Naive thymus-derived CD4-positive, alpha-beta T cell (primary cell): ENCODE data around the gene PADI3. TPM values are rescaled to one million over a fixed set of nuclear protein-coding genes. Genes with fewer than 3 reads are reported as not detected.
"Not testable (repeated sequence)": the region's sequence is repeated elsewhere in the genome, so short reads cannot be mapped to it uniquely, and the experiment has no call there.

Source experiments
- ATAC-seq: fragments of 150-1000 bp; cut with Tn5 transposase; 2 replicates; pipeline ENCODE4 v1.10.0; 2021; ENCODE audit warnings: mild to moderate bottlenecking, moderate library complexity
- CTCF ChIA-PET: fragments of 350-600 bp; sonication (Branson Sonifier 250); formaldehyde crosslinking; loops from one replicate; lab custom pipeline; 2021; ENCODE audit warnings: antibody characterized with exemption; lab: Charles Lee
- POLR2A ChIA-PET: fragments of 350-600 bp; sonication (Branson Sonifier 250); formaldehyde crosslinking; loops from one replicate; lab custom pipeline; 2021; ENCODE audit warnings: antibody characterized with exemption, inconsistent platforms; lab: Charles Lee
- DNase-seq, 9 donors: peaks; one replicate each; pipeline versions ENCODE4 v3.0.0 to v3.0.0-alpha.2; 2020 to 2022; ENCODE audit warnings: mixed read lengths in 1 of 9
- H3K27ac ChIP-seq: one replicate; pipeline ENCODE4 v1.7.0; 2013; ENCODE audit warnings: mild to moderate bottlenecking, low read depth, low read length, moderate library complexity
- H3K27me3 ChIP-seq, 2 donors: one replicate each; pipeline ENCODE4 v1.7.0; 2013; ENCODE audit warnings: low read length in 2 of 2, mild to moderate bottlenecking in 2 of 2, moderate library complexity in 2 of 2; ENCODE audit not compliant: control insufficient read depth in 2 of 2, insufficient read depth in 2 of 2
- H3K36me3 ChIP-seq, 3 experiments: 1 replicate in 2 of 3; 2 replicates in 1 of 3; pipeline ENCODE4 v1.7.0; 2013; ENCODE audit warnings: low read length in 3 of 3, mild to moderate bottlenecking in 3 of 3, moderate library complexity in 1 of 3; ENCODE audit not compliant: insufficient read depth in 3 of 3, control insufficient read depth in 2 of 3
- H3K4me1 ChIP-seq, 2 donors: one replicate each; pipeline ENCODE4 v1.7.0; 2013; ENCODE audit warnings: low read length in 2 of 2, mild to moderate bottlenecking in 2 of 2, moderate library complexity in 1 of 2; ENCODE audit not compliant: control insufficient read depth in 2 of 2, insufficient read depth in 2 of 2
- H3K4me3 ChIP-seq: 2 replicates; pipeline ENCODE4 v1.7.0; 2013; ENCODE audit warnings: mild to moderate bottlenecking, low read length
- H3K9me3 ChIP-seq, 3 experiments: 1 replicate in 2 of 3; 2 replicates in 1 of 3; pipeline ENCODE4 v1.7.0; 2013; ENCODE audit warnings: low read length in 3 of 3; ENCODE audit not compliant: control insufficient read depth in 2 of 3
- H3K27ac Mint-ChIP-seq, 9 donors: one replicate each; pipeline ENCODE4 v1.8.0; 2020 to 2022; ENCODE audit warnings: mixed read lengths in 9 of 9, mild to moderate bottlenecking in 8 of 9, moderate library complexity in 5 of 9, inconsistent platforms in 2 of 9
- H3K27me3 Mint-ChIP-seq, 5 donors: one replicate each; pipeline ENCODE4 v1.8.0; 2021 to 2022; ENCODE audit warnings: mixed read lengths in 5 of 5, mild to moderate bottlenecking in 1 of 5
- H3K36me3 Mint-ChIP-seq, 5 donors: one replicate each; pipeline ENCODE4 v1.8.0; 2020 to 2022; ENCODE audit warnings: mixed read lengths in 5 of 5, mild to moderate bottlenecking in 3 of 5, inconsistent platforms in 1 of 5
- H3K4me1 Mint-ChIP-seq, 7 donors: one replicate each; pipeline ENCODE4 v1.8.0; 2020 to 2022; ENCODE audit warnings: mixed read lengths in 7 of 7, mild to moderate bottlenecking in 3 of 7, inconsistent platforms in 1 of 7
- H3K4me3 Mint-ChIP-seq, 10 donors: one replicate each; pipeline ENCODE4 v1.8.0; 2020 to 2022; ENCODE audit warnings: mild to moderate bottlenecking in 10 of 10, mixed read lengths in 10 of 10, moderate library complexity in 6 of 10, inconsistent platforms in 2 of 10
- H3K9me3 Mint-ChIP-seq, 11 donors: one replicate each; pipeline ENCODE4 v1.8.0; 2020 to 2022; ENCODE audit warnings: mixed read lengths in 11 of 11, mild to moderate bottlenecking in 4 of 11, inconsistent platforms in 1 of 11, moderate library complexity in 1 of 11
- intact Hi-C, 2 donors: fragments of 100-400 bp; cut with micrococcal nuclease; formaldehyde crosslinking; loops; one replicate each; pipeline ENCODE4 v1.15.1; 2023
- polyA plus RNA-seq, 2 donors: library from polyadenylated mRNA; unstranded; fragments of 300-500 nt; fragmentation: Illumina TruSeq; gene quantifications; one replicate each; pipeline ENCODE4 v1.2.3, GENCODE V29; 2021
- total RNA-seq, 6 experiments: library from RNA in 5 of 6; stranded (reverse) in 5 of 6; gene quantifications; 1 replicate in 5 of 6; 2 replicates in 1 of 6; pipeline ENCODE4 v1.2.3 and lab custom pipeline; 2021 to 2026

Gene PADI3
- total and polyA plus RNA-seq, 7 experiments from 2014 or later, result not detected

- intact Hi-C loops, result no loop called here
- POLR2A ChIA-PET, result no interaction called here
- Histone ChIP-seq H3K4me3 (no peak overlapping the region), H3K27me3 (no peaks in the 10 kb centered on the region), H3K27ac (no peak overlapping the region), H3K4me1 (no peaks in the 10 kb centered on the region), H3K36me3 (no peaks in the 10 kb centered on the region), H3K9me3 (no peaks in the 10 kb centered on the region)
- Mint-ChIP-seq H3K27ac (no peak overlapping the region), H3K36me3 (peaks cover 0 to 3% (median 0%) of the 10 kb centered on the region in 5 donors), H3K27me3 (peaks cover 0 to 3% (median 0%) of the 10 kb centered on the region in 5 donors), H3K4me3 (no peak overlapping the region), H3K9me3 (peaks cover 0 to 6% (median 2%) of the 10 kb centered on the region in 11 donors), H3K4me1 (peaks cover 0 to 3% (median 0%) of the 10 kb centered on the region in 7 donors)
- CTCF ChIA-PET, result no interaction called here
- ATAC-seq (no peak), DNase-seq (no peak)
Measured at GRCh38 chr1:17319561-17320350, 70.9 kb downstream of the PADI3 start.

- intact Hi-C loops, H3K4me3 Mint-ChIP-seq, H3K27ac Mint-ChIP-seq, H3K4me1 ChIP-seq, ATAC-seq, DNase-seq, H3K36me3 Mint-ChIP-seq, POLR2A ChIA-PET, H3K9me3 ChIP-seq, H3K27me3 ChIP-seq, CTCF ChIA-PET, H3K4me1 Mint-ChIP-seq, H3K4me3 ChIP-seq, H3K36me3 ChIP-seq, H3K9me3 Mint-ChIP-seq, H3K27ac ChIP-seq: not testable (repeated sequence)
- H3K27me3 Mint-ChIP-seq, result peaks cover 0 to 13% (median 0%) of the 10 kb centered on the region in 5 donors
Measured at GRCh38 chr1:17321857-17322390, 73.0 kb downstream of the PADI3 start.

GRCh38 chr1:17328855-17329254, 80.0 kb downstream of the PADI3 start:
- intact Hi-C loops, result no loop called here
- no peaks in the 10 kb centered on the region for H3K9me3 ChIP-seq
- peaks cover 0 to 15% (median 5%) of the 10 kb centered on the region in 11 donors for H3K9me3 Mint-ChIP-seq
- H3K27ac ChIP-seq, result no peak overlapping the region
- H3K27ac Mint-ChIP-seq, result no peak overlapping the region
- ChIA-PET POLR2A (no interaction called here), CTCF (interaction anchor here (0.7 kb wide), 1 partner anchor 106 kb away, joined by 6 read pairs; no protein-coding TSS in a partner anchor)
- H3K4me3 ChIP-seq, result no peak overlapping the region
- no peak overlapping the region for H3K4me3 Mint-ChIP-seq
- no peaks in the 10 kb centered on the region for H3K4me1 Mint-ChIP-seq
- DNase-seq (no peak), ATAC-seq (no peak)
- peaks cover 10 to 19% (median 12%) of the 10 kb centered on the region in 5 donors for H3K27me3 Mint-ChIP-seq
- no peaks in the 10 kb centered on the region for H3K27me3 ChIP-seq
- no peaks in the 10 kb centered on the region for H3K36me3 ChIP-seq
- H3K36me3 Mint-ChIP-seq, result peaks cover 0 to 9% (median 0%) of the 10 kb centered on the region in 5 donors
- H3K4me1 ChIP-seq, result no peaks in the 10 kb centered on the region

GRCh38 chr1:17329610-17330009, 80.7 kb downstream of the PADI3 start:
- Mint-ChIP-seq H3K9me3 (peaks cover 0 to 15% (median 3%) of the 10 kb centered on the region in 11 donors), H3K4me3 (no peak overlapping the region), H3K36me3 (peaks cover 0 to 7% (median 0%) of the 10 kb centered on the region in 5 donors), H3K27me3 (peaks cover 10 to 19% (median 13%) of the 10 kb centered on the region in 5 donors), H3K4me1 (no peaks in the 10 kb centered on the region), H3K27ac (no peak overlapping the region)
- H3K27me3 ChIP-seq, result no peaks in the 10 kb centered on the region
- CTCF ChIA-PET, result interaction anchor here (0.7 kb wide), 1 partner anchor 11 kb away, joined by 4 read pairs; no protein-coding TSS in a partner anchor
- POLR2A ChIA-PET, result no interaction called here
- no peaks in the 10 kb centered on the region for H3K9me3 ChIP-seq
- no peaks in the 10 kb centered on the region for H3K4me1 ChIP-seq
- no peak for ATAC-seq
- H3K36me3 ChIP-seq, result no peaks in the 10 kb centered on the region
- no peak overlapping the region for H3K4me3 ChIP-seq
- no peak for DNase-seq
- no peak overlapping the region for H3K27ac ChIP-seq
- intact Hi-C loops, result no loop called here

- peaks cover 10 to 24% (median 16%) of the 10 kb centered on the region in 5 donors for H3K27me3 Mint-ChIP-seq
- Histone ChIP-seq H3K4me1 (no peaks in the 10 kb centered on the region), H3K9me3 (no peaks in the 10 kb centered on the region), H3K27ac (no peak overlapping the region), H3K4me3 (no peak overlapping the region), H3K36me3 (no peaks in the 10 kb centered on the region), H3K27me3 (no peaks in the 10 kb centered on the region)
- H3K27ac Mint-ChIP-seq, result no peak overlapping the region
- ChIA-PET POLR2A (no interaction called here), CTCF (interaction anchor here (0.8 kb wide), 1 partner anchor 73 kb away, joined by 3 read pairs; no protein-coding TSS in a partner anchor)
- peaks cover 0 to 4% (median 0%) of the 10 kb centered on the region in 5 donors for H3K36me3 Mint-ChIP-seq
- peaks cover 0 to 11% (median 0%) of the 10 kb centered on the region in 11 donors for H3K9me3 Mint-ChIP-seq
- H3K4me1 Mint-ChIP-seq, result peaks cover 0 to under 1% (median 0%) of the 10 kb centered on the region in 7 donors
- no peak overlapping the region for H3K4me3 Mint-ChIP-seq
- no peak for DNase-seq
- intact Hi-C loops, result no loop called here
- ATAC-seq, result no peak
Measured at GRCh38 chr1:17330856-17331255, 82.0 kb downstream of the PADI3 start.

GRCh38 chr1:17333081-17333480, 84.2 kb downstream of the PADI3 start:
- Mint-ChIP-seq H3K36me3 (peaks cover 0 to 4% (median 0%) of the 10 kb centered on the region in 5 donors), H3K27ac (no peak overlapping the region), H3K4me1 (peaks cover 0 to 5% (median 0%) of the 10 kb centered on the region in 7 donors), H3K9me3 (peaks cover 0 to 11% (median 0%) of the 10 kb centered on the region in 11 donors), H3K4me3 (no peak overlapping the region), H3K27me3 (peaks cover 8 to 35% (median 16%) of the 10 kb centered on the region in 5 donors)
- ChIA-PET CTCF (no interaction called here), POLR2A (no interaction called here)
- no peaks in the 10 kb centered on the region for H3K27me3 ChIP-seq
- H3K27ac ChIP-seq, result no peak overlapping the region
- ATAC-seq (no peak), DNase-seq (no peak)
- no peak overlapping the region for H3K4me3 ChIP-seq
- no peaks in the 10 kb centered on the region for H3K36me3 ChIP-seq
- no peaks in the 10 kb centered on the region for H3K9me3 ChIP-seq
- intact Hi-C loops, result no loop called here
- H3K4me1 ChIP-seq, result no peaks in the 10 kb centered on the region
